Subcutaneous adipose tissue (tissue), 4 donors: ENCODE data around the gene TMEM131L. TPM values are rescaled to one million over a fixed set of nuclear protein-coding genes. Genes with fewer than 3 reads are reported as not detected.

Experiments
- total RNA-seq, 4 donors: library from RNA; depleted of rRNA; stranded (reverse); fragments of >200 nt; gene quantifications; one replicate each; pipeline ENCODE4 v1.1.0, GENCODE V29; 2016
- TF ChIP-seq, protein P1 (sequence below): fragments of 450-650 bp; IDR thresholded peaks from one replicate; pipeline ENCODE4 v1.5.1; 2016; ENCODE audit warnings: low read depth, mild to moderate bottlenecking, control low read depth, antibody characterized with exemption, moderate library complexity

Gene TMEM131L
- total RNA-seq, 4 donors from 2014 or later = 24.7 to 43.5 (median 34.3) TPM

DNA sequence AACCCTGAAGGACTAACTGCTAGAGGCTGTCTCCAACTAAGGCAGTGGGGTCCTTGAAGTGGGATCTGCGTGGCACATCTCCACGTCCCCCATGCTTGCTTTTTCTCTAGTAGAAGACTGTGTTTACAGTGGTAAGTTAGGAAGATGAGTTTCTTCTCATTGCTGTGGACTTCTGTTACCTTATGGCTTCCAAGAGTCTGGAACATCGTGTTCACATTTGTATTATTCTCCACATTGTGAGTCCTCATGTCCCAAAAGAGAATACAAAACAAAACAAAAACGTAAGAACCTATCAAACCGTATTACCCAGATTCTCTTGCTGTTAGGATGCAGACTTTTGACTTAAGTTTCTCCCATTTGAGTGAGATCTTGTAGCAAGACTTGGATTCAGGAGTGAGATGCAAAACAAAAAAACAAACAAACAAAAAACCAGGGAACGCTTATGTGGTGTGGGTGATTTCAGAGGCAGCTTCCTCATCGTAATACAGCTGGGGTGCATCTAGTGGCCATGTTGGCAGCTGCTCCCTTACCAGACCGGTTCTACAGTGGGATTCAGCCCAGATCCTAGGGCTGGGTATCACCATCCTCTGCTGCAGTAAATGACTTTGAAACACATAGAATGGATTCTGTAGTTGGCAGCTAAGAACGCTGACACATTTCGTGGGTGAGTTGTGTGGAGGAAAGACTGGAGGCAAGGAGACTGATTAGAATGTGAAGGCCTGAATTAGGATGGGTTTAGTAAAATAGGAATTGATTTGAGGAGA is 41.3 kb downstream of the TMEM131L start:
- TF ChIP-seq, protein P1, sequence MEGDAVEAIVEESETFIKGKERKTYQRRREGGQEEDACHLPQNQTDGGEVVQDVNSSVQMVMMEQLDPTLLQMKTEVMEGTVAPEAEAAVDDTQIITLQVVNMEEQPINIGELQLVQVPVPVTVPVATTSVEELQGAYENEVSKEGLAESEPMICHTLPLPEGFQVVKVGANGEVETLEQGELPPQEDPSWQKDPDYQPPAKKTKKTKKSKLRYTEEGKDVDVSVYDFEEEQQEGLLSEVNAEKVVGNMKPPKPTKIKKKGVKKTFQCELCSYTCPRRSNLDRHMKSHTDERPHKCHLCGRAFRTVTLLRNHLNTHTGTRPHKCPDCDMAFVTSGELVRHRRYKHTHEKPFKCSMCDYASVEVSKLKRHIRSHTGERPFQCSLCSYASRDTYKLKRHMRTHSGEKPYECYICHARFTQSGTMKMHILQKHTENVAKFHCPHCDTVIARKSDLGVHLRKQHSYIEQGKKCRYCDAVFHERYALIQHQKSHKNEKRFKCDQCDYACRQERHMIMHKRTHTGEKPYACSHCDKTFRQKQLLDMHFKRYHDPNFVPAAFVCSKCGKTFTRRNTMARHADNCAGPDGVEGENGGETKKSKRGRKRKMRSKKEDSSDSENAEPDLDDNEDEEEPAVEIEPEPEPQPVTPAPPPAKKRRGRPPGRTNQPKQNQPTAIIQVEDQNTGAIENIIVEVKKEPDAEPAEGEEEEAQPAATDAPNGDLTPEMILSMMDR = no peak

DNA sequence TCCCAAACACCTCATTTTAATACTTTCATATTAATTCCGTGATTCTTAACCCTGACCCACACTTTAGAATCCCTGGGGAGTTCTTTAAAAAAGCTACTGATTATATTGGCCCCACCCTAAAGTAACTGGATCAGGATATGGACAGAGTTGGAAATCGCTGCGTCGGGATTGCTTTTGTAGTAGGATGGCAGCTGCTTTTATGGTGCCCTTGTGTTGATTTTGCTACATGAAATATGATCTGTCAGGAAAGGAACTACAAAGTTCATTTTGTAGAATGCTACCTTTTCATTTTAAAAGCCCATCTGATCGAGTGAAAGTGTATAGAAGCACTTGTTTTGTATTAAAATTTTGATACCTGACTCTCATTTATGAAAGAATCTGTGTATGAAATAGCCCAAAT is 43.6 kb downstream of the TMEM131L start:
- TF ChIP-seq, protein P1 = no peak

DNA sequence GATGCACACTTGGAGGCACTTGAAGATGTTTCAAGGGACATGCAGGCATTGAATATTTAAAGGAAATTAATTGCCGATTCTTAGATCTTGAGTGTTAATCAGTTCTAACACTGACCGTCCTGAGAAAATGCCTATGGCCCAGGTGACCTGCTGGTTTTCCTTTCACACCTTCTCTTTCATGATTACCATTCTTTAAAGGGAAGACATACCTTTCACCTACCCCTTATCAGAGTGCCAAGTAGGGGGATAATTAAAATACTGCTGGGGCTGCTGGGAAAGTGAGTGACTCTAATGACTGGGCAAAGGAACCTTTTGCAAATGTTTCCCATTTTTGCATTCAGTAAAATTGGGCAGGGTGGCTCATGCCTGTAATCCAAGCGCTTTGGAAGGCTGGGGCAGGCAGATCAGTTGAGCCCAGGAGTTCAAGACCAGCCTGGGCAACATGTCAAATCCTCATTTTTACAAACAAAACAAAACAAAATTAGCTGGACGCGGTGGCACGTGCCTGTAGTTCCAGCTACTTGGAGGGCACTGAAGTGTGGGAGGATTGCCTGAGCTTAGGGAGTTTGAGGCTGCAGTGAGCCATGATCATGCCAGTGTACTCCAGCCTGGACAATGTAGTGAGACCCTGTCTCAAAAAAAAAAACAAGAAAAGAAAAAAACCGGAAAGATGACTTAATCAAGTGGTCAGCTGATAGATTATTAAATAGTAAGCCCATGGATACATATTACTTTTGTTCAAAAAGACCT is 44.3 kb downstream of the TMEM131L start:
- TF ChIP-seq, protein P1 = no peak

DNA sequence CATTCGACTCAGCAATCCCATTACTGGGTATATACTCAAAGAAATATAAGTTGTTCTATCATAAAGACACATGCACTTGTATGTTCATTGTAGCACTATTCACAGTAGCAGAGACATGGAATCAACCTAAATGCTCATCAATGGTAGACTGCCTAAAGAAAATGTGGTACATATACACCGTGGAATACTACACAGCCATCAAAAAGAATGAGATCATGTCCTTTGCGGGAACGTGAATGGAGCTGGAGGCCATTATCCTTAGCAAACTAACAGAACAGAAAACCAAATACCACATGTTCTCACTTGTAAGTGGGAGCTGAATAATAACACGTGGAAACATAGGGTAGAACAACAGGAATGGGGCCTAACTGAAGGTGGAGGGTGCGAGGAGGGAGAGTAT is 44.9 kb downstream of the TMEM131L start:
- TF ChIP-seq, protein P1 = no peak

DNA sequence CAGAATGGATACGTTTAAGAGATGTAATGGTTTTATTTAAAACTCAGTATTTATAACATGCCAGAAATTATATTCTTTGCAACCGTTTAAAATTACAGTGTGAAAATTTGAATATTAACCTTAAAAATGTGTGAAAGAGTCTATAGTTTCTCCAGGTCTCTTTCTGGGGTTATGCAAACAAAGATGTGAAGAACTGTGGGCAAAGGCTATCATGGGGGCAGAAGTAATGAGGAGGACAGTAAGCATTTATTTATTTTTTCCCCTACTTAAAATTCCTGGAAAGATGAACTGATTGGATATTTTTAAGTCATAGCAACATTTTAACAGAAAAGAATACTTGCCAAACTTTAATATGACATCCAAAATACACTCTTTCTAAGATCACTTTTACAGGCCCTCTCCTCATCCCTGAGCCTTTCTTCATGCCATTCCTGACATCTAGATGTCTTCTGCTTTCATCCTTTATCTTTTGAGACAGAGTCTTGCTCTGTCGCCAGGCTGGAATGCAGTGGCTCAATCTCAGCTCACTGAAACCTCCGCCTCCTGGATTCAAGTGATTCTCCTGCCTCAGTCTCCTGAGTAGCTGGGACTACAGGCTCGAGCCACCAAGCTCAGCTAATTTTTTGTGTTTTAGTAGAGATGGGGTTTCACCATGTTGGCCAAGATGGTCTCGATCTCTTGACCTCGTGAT is 46.1 kb downstream of the TMEM131L start:
- TF ChIP-seq, protein P1 = no peak

DNA sequence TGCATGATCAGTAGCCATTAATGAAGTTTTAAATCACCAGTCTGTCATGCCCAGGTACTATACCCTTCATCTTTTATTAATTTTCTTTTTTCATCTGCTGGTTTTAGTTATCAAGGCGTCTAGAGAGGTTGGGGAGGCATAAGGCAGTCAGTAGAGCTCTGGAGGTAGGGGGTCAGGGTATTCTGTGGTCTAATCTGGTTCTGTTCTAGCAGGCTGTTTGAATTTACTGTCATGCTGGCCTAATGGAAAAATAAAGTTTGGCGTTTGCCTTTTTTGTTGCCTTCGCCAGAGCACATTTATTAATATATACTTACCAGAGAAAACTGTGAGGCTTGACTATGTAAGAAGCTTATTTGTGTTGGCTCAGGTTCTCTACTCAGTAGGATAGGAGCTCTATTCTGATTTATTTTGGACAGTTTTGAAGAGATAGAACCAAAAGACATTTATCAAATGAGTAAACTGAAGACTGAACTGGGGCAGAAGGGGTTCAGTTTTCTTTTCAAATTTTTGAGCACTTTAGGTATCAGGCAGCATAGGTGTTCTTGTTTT is 46.9 kb downstream of the TMEM131L start:
- TF ChIP-seq, protein P1 = no peak
